Epithelial cell of prostate (primary cell): ENCODE data around the gene ZNF236.

Experiments used
- DNase-seq: peaks from one replicate; pipeline ENCODE4 v3.0.0-alpha.2; 2011; ENCODE audit warnings: low read depth, low spot score
- H3K27ac ChIP-seq: fragments of 450-650 bp; 2 replicates; pipeline ENCODE4 v1.5.1; 2017; ENCODE audit warnings: mild to moderate bottlenecking

Gene ZNF236

GRCh38 chr18:76895498-76895897 is 73.1 kb downstream of the ZNF236 start:
- no peak overlapping the region for H3K27ac ChIP-seq
- DNase-seq = no peak

GRCh38 chr18:76896677-76897076 is 74.3 kb downstream of the ZNF236 start:
- H3K27ac ChIP-seq = no peak overlapping the region
- DNase-seq = no peak

GRCh38 chr18:76897257-76897656 is 74.9 kb downstream of the ZNF236 start:
- no peak overlapping the region for H3K27ac ChIP-seq
- DNase-seq = no peak

DNA sequence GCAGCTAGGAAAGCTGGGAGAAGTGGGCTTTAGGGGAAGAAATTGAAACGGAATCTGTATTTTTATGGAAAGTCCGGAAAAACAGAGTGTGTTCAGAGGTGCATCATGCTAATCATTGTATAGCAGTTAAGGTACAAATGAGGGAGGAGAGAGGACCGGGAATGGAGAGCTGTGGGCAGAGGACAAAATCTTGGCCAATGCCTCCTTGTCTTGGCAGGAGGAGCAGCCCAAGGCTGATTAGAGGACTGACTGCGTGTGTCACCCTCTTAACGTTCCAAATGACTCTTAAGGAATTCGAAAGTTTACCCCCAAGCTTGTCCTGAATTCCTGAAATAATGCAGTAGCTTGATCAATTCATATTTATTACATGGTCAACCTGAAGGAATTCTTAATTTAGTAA is 81.0 kb downstream of the ZNF236 start:
- no peak overlapping the region for H3K27ac ChIP-seq
- DNase-seq = no peak

DNA sequence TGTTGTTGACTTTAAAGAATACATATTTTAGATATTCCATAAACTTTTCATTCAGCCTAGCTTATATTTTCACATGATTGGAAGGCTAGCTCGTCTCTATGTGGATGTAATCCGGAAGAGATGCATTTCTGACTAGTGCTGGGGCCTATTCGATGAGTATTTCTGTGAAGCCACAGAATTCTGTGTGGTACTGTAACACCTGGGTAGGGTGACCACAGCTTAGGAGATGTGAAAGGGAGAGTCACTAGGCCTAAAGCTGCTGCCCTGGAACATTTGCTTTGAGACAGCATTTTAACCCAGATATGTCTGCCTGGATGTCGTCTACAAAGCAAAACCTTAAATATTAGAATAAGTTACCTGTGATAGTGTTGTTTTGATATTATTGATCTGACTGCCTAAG is 83.5 kb downstream of the ZNF236 start:
- H3K27ac ChIP-seq = no peak overlapping the region
- DNase-seq = no peak

DNA sequence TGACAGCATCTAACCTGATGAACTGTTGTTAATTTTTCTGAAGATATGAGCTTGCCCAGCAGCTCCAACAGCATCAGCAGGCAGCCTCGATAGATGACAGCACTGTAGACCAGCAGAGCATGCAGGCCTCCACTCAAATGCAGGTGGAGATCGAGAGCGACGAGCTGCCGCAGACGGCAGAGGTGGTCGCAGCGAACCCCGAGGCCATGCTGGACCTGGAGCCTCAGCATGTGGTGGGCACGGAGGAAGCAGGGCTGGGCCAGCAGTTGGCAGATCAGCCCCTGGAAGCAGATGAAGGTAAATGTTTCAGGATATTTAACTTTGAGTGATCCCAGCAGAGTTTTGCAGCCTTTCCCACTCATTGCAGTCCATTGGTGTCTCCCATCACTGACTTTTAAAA is 85.9 kb downstream of the ZNF236 start:
- H3K27ac ChIP-seq = no peak overlapping the region
- DNase-seq = no peak

GRCh38 chr18:76909439-76909838 is 87.1 kb downstream of the ZNF236 start:
- DNase-seq = no peak
- H3K27ac ChIP-seq = no peak overlapping the region

DNA sequence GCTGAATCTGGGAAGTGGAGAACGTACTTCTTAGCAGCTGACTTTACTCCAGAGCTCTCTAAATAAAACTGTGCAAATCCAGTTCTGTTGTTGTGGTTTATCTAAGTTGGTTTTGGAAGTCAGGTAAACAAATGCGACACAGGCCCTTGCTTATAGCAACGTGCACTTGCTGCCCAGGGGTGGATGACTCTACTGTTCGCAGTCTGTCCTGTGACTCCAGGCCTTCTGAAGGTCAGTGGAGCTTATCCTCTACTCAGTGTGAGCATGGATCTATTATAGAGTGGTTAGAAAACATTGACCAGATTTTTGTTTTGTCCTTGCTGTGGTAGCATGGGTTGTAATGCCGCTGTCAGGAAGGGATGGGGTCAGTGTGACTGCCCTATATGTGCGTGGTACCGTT is 89.1 kb downstream of the ZNF236 start:
- no peak overlapping the region for H3K27ac ChIP-seq
- no peak for DNase-seq

DNA sequence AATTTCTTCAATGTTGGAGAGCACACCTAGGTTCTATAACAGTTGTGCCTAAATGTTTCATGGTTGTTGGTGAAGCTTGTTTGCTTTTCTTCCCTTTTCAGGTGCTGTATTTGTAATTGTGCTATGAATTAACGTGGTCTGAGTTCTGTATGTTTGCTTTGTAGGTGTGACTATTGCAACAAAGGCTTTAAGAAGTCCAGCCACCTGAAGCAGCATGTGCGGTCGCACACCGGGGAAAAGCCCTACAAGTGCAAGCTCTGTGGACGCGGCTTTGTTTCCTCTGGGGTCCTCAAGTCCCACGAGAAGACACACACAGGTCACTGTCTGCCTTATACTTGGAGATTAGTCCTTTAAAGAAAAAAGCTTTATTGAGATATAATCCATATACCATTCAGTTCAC is 91.2 kb downstream of the ZNF236 start:
- DNase-seq = no peak
- no peak overlapping the region for H3K27ac ChIP-seq

- no peak for DNase-seq
- H3K27ac ChIP-seq = no peak overlapping the region
These were observed 92.0 kb downstream of the ZNF236 start for GRCh38 chr18:76914314-76914713.

GRCh38 chr18:76914796-76915195 is 92.4 kb downstream of the ZNF236 start:
- H3K27ac ChIP-seq = no peak overlapping the region
- DNase-seq = no peak

- DNase-seq = no peak
- no peak overlapping the region for H3K27ac ChIP-seq
These were observed 93.1 kb downstream of the ZNF236 start for GRCh38 chr18:76915456-76915855.

- no peak overlapping the region for H3K27ac ChIP-seq
These were observed 98.6 kb downstream of the ZNF236 start for GRCh38 chr18:76920974-76921373.

DNA sequence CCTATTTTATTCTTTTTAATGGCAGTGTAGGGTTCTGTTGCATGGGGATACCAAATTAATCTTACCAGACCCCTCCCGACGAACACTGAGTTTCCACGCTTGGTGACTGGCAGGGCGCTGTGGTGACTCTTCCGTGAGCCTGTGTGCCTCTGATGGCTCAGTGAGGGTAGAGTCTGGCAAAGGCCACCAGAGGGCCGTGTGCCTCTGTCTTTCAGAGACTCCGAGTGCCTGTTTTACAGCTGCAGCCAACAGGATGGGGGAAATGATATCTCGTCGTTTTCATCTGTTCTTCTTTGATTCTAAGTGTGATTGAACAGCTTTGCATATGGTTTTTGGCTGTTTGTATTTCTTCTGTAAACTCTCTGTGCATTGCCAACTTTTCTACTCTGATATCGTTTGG is 99.8 kb downstream of the ZNF236 start:
- DNase-seq = no peak
- no peak overlapping the region for H3K27ac ChIP-seq

More at GRCh38 chr18:76920974-76921373, 98.6 kb downstream of the ZNF236 start:
- no peak for DNase-seq

DNA sequence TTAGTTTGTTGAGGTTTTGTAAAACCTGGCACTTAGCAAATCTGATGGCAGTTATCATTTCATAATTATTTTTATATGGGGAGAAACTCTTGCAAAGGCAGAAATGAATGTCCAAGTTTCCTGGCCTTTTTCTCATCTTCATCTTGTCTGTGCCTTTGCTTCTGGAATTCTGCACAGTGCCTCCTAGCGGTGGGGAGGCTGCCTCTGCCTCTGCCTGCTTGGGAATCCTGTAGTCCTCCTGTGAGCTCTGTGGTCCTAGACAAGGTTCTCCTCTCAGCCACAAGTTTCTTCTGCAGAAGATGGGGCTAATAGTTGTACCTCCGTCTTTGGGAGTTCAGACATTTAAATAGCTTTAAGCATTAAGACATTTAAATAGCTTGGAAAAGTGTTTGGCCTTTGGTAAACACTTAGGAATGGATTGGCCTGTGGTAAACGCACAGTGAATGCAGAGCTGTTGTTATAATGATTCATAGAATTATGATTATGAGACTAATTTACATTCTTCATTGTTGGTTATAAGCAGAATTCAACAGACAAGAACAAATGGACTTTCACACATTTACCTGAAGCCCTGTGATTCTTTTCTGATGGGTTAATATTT is 101.2 kb downstream of the ZNF236 start:
- H3K27ac ChIP-seq = no peak overlapping the region

DNA sequence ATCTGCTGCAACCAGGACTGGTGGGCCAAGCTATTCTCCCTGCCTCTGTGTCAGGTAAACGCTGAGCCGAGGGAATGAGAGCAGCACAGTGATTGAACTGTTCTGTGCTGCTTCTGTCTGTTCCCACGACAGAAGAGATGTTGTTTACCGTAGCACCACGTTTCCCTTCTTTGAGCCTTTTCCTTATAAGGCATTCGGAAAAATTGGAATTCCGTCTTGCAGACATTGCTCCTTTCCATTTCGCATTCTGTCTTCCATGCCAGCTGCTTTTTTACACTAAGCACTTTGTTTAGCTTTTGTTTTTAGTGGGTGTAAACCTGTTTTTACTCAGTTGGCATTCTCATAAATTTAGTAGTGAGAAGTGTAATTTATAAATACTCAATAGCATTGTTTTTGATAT is 103.1 kb downstream of the ZNF236 start:
- no peak for DNase-seq
- no peak overlapping the region for H3K27ac ChIP-seq

More for the DNA sequence above, 101.2 kb downstream of the ZNF236 start:
- DNase-seq = no peak

GRCh38 chr18:76927223-76927725 is 104.9 kb downstream of the ZNF236 start:
- DNase-seq = no peak
- no peak overlapping the region for H3K27ac ChIP-seq

DNA sequence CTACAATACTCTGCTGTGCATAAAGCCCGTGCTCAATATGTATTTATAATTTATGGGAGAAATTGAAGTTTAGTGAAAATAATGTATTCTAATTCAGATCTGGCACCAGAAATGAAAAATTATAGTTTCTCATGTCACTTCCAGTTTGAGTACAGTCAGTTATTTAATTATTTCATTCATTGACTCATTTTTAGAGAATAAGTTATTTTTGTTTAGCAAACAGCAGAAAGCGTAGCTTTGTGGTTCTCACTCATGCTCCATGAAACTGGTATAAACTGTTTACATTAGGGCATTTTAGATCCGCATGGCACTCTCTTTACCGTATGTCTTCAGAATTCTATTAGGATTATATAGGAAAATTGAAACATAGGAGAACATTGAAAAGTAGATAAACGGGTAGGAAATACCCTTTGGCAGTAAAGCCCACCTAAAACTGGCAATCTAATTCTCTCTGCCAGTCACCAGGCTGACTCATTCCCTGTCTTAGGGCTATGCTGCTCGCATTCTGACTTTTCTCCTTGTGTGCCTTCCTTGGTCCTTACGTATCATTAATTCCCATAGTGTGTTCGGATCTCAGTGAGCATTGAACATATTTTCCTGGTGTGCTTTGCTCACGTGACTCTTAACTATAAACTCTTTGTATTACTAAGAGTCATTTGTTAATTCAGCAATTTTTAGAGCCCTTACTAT is 106.0 kb downstream of the ZNF236 start:
- H3K27ac ChIP-seq = no peak overlapping the region
- no peak for DNase-seq

DNA sequence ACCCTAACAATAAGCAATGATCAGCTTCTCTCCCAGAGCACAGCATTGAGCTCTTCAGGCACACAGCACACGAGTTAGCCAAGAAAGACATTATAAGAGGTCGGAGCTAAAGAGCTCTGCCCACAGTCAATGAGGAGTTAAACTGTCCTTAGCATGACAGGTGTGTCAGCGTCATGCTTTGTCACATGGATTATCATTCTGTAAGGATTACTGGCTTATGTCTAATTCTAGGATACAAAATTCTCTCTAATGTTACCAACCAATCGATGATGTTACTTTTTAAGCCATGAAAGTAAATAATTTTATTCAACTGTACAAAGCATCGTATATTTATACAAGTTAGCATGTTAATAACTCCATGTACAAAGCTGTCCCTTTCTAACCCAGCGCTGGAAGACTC is 108.8 kb downstream of the ZNF236 start:
- no peak for DNase-seq
- no peak overlapping the region for H3K27ac ChIP-seq

DNA sequence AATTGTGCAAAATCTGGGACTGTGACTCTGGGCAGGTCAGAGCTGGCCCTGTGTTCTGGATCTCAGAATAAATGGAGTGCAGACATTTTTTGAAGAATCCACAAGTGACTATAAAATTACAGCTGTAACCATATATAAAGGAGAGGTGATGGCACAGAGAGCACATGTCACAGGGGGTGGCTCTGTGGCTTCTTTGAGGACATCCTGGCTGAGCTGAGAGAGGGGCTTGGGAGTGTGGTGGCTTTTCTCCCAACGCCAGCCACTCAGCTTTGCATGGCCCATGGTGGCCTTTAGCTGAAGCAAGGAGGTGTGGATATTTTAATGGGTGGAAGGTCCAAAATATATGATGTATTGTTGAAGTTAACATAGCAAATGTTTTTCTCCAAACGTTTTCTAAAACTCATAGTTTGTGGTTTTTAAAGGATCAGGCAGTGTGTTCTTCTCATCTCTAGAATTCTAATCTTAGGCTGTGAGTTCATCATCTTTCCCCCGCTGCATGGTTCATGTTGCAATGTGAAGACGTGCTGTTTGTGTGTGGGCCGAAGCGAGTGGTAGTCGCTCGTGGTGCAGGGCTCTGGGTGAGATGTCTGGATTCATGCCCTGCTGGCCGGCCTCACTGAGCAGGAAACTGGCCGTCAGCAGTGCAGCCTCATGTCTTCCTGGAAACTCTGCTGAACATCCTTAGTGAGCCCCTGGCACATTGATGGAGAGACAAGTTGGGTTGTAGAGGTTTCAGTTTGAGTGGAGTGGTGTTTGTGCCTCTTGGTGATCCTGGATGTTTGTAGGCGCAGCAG is 109.9 kb downstream of the ZNF236 start:
- no peak overlapping the region for H3K27ac ChIP-seq
- no peak for DNase-seq

- H3K27ac ChIP-seq = no peak overlapping the region
- no peak for DNase-seq
These were observed 113.5 kb downstream of the ZNF236 start for GRCh38 chr18:76935722-76936337.
